Fibroblast of mammary gland (primary cell): ENCODE results near the gene TICAM2.
"Not testable (repeated sequence)": the region's sequence is repeated elsewhere in the genome, so short reads cannot be mapped to it uniquely, and the experiment has no call there.

Source experiments
- DNase-seq: peaks from one replicate; pipeline ENCODE4 v3.0.0-alpha.2; 2010; ENCODE audit warnings: low read depth
- H3K4me3 ChIP-seq: 2 replicates; pipeline ENCODE4 v1.5.1; 2011; ENCODE audit warnings: low read depth, mild to moderate bottlenecking, low read length, moderate library complexity; ENCODE audit not compliant: control insufficient read depth
- TF ChIP-seq, protein P1 (sequence below): conservative IDR thresholded peaks from 2 replicates; pipeline ENCODE4 v1.5.1; 2011; ENCODE audit warnings: low read depth, low read length, inconsistent platforms; ENCODE audit not compliant: control insufficient read depth, insufficient read depth

The TICAM2 gene

DNA sequence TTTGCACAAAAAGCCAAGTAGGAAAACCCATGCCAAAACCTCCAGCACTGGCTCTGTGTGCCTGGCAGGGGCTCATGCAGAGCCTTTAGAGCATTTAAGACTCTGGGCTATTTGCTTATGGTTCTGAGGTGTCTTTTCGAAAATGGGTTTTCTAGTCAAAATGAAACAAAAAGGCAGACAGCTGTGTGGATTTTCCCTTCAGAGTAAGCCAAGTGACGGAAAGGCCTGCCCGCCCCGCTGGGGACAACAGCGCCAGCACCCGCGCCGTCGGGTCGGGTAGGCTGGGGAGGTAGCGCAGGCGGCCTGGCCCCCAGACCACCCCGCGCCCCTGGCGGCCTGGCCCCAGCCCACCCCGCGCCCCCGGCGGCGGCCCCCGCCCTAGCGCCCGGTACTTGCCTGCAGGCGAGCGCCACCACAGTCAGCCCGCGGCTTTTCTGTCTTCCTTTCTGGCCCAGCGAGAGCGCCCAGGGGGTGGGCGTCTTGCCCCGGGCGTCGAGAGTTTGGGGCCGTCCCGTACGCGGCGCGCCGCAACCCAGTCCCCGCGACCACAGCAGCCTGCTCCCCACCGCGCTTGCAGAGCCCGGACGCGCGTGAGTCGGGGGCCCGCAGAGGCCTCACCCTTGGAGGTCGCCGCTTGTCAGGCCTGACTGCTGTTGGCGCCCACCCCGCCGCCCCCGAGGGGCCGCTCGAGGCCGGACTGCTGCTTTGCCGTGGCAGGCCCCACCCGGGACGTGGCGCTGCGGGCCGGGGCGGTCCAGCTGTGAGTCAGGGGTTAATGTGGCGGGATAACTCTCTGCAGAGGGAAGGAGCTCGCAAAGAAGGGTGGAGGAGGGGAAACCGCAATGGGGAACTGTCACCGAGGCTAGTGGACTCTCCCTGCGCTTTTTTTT, at the start of gene TICAM2:
Gene TICAM2 (minus strand): TSS at position 779 of the 890 bp plus-strand sequence. CDS start 21,223 bp downstream, outside the sequence.
- TF ChIP-seq, protein P1, sequence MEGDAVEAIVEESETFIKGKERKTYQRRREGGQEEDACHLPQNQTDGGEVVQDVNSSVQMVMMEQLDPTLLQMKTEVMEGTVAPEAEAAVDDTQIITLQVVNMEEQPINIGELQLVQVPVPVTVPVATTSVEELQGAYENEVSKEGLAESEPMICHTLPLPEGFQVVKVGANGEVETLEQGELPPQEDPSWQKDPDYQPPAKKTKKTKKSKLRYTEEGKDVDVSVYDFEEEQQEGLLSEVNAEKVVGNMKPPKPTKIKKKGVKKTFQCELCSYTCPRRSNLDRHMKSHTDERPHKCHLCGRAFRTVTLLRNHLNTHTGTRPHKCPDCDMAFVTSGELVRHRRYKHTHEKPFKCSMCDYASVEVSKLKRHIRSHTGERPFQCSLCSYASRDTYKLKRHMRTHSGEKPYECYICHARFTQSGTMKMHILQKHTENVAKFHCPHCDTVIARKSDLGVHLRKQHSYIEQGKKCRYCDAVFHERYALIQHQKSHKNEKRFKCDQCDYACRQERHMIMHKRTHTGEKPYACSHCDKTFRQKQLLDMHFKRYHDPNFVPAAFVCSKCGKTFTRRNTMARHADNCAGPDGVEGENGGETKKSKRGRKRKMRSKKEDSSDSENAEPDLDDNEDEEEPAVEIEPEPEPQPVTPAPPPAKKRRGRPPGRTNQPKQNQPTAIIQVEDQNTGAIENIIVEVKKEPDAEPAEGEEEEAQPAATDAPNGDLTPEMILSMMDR: no peak
- H3K4me3 ChIP-seq: peak within 1 kb of the TSS; percentile 82
- DNase-seq: peak; percentile 81

DNA sequence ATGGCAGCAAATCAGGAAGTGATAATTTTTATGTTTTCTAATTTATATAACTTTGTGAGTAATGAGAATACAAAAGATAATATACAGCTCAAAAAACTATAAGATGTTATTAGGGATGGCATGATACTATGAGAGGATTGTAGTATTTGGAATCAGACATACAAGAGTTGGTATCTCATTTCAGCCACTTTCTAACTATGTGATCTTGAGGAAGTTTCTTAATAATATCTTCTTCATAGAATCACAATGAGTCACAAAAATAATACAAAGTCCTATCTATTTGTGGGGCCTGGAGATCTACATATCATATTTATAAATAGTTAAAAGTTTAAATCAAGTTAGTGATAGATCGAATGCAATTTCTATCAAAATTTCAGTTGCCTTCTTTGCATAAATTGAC, 47.3 kb upstream of the TICAM2 start:
- TF ChIP-seq, protein P1: no peak
- no peak overlapping the region for H3K4me3 ChIP-seq
- no peak for DNase-seq

DNA sequence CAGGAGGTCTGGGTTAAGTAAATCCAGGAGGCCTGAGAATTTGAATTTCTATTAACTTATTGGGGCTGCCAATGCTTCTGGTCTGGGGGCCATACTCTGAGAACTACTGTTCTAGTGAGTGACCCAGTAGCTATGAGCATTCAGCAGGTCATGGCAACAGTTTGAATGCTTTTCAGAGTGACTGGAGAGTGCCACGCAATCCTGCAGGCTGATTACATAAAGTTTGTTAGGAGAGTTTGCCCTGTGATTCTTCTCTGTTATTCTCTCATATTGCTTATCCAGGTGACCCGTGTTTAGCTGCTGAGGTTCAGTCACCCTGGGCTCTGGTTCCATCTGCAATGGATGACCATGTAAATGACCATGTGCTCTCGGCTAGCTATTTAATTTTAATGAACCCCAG, 45.8 kb upstream of the TICAM2 start:
- TF ChIP-seq, protein P1: no peak

DNA sequence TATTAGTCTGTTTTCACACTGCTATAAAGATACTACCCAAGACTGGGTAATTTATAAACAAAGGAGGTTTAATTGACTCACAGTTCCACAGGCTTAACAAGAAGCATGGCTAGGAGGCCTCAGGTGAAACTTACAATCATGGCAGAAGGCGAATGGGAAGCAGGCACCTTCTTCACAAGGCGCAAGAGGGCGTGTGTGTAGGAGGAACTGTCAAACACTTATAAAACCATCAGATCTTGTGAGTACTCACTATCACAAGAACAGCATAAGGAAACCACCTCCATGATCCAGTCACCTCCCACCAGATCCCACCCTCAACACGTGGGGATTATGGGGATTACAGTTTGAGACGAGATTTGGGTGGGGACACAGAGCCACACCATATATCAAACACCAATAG, 43.1 kb upstream of the TICAM2 start:
- H3K4me3 ChIP-seq, DNase-seq: not testable (repeated sequence)

More for the DNA sequence above, 45.8 kb upstream of the TICAM2 start:
- no peak for DNase-seq
- H3K4me3 ChIP-seq: no peak overlapping the region

GRCh38 chr5:115644046-115644445, 41.8 kb upstream of the TICAM2 start:
- TF ChIP-seq, protein P1: no peak
- no peak overlapping the region for H3K4me3 ChIP-seq
- DNase-seq: no peak

DNA sequence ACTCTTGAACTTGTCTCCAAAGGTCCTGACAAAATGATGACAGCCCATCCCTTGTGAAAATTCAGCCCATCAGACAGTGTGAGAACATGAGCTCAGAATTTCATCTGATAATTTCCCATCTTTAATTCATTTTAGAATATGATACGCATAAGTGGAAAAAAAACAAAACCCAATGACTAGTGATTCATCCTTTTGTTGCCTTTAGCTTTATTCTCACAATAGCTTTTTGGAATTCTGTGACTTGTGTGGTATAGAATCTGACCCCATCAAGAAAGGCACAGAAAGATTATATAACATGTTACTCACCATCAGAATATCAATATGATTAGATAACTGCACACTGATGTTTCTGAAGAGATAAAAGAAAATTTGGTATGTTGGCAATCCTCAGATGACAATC, 39.7 kb upstream of the TICAM2 start:
- peak; percentile 40 for DNase-seq
- H3K4me3 ChIP-seq: no peak overlapping the region
- TF ChIP-seq, protein P1: no peak

- TF ChIP-seq, protein P1: no peak
- no peak overlapping the region for H3K4me3 ChIP-seq
- no peak for DNase-seq
Measured at GRCh38 chr5:115640274-115640673, 38.0 kb upstream of the TICAM2 start.
